IMR-90 (cell line): Measurements from ENCODE around the gene BMP8A. TPM values are rescaled to one million over a fixed set of nuclear protein-coding genes. Genes with fewer than 3 reads are reported as not detected.
"Not testable (repeated sequence)": the region's sequence is repeated elsewhere in the genome, so short reads cannot be mapped to it uniquely, and the experiment has no call there.

Experiments
- ATAC-seq: fragments of 200-7000 bp; cut with Tn5 transposase; 2 replicates; pipeline ENCODE4 v1.9.1; 2020; ENCODE audit warnings: low read depth, mild to moderate bottlenecking, moderate library complexity
- BruUV-seq: library from RNA; stranded (reverse); fragments of 400-500 nt; replicated peaks from 2 replicates; lab custom pipeline; 2021; lab: Mats Ljungman, UMichigan
- CTCF ChIA-PET: fragments of 300-600 bp; formaldehyde crosslinking; extraction: SDS; loops from one replicate; lab custom pipeline; 2021; ENCODE audit warnings: antibody characterized with exemption; lab: Yijun Ruan, JAX
- POLR2A ChIA-PET: fragments of 300-600 bp; sonication (Branson Sonifier 250); formaldehyde crosslinking; loops from one replicate; lab custom pipeline; 2022; ENCODE audit warnings: antibody characterized with exemption; ENCODE audit not compliant: unreplicated experiment; lab: Charles Lee
- DNase-seq: peaks from one replicate; pipeline ENCODE4 v3.0.0; 2013
- H2AFZ ChIP-seq: replicated peaks from 2 replicates; pipeline ENCODE3; 2013; ENCODE audit warnings: low read length, mild to moderate bottlenecking; ENCODE audit not compliant: poor library complexity
- H2AK5ac ChIP-seq: 2 replicates; pipeline ENCODE4 v1.6.1; 2013; ENCODE audit warnings: low read depth, low read length, inconsistent platforms
- H2AK9ac ChIP-seq: replicated peaks from 2 replicates; pipeline ENCODE3; 2013; ENCODE audit warnings: mild to moderate bottlenecking, low read depth, low read length, moderate library complexity; ENCODE audit not compliant: poor library complexity
- H2BK120ac ChIP-seq: 2 replicates; pipeline ENCODE4 v1.6.1; 2013; ENCODE audit warnings: low read depth, low read length, inconsistent platforms
- H2BK15ac ChIP-seq: 3 replicates; pipeline ENCODE4 v1.6.1; 2013; ENCODE audit warnings: low read depth, low read length, inconsistent platforms
- H2BK20ac ChIP-seq: 2 replicates; pipeline ENCODE4 v1.6.1; 2013; ENCODE audit warnings: low read depth, mild to moderate bottlenecking, inconsistent platforms, low read length, moderate library complexity
- H2BK5ac ChIP-seq: 2 replicates; pipeline ENCODE4 v1.6.1; 2013; ENCODE audit warnings: mild to moderate bottlenecking, low read depth, low read length, inconsistent platforms; ENCODE audit not compliant: poor library complexity, severe bottlenecking
- H3K14ac ChIP-seq: replicated peaks from 2 replicates; pipeline ENCODE4 v1.6.1; 2013; ENCODE audit warnings: low read depth, low read length, inconsistent platforms
- H3K18ac ChIP-seq: 2 replicates; pipeline ENCODE4 v1.6.1; 2013; ENCODE audit warnings: low read depth, low read length, control low read depth
- H3K23ac ChIP-seq: 2 replicates; pipeline ENCODE4 v1.6.1; 2013; ENCODE audit warnings: low read depth, low read length, inconsistent platforms
- H3K27ac ChIP-seq: 2 replicates; pipeline ENCODE4 v1.5.1; 2013; ENCODE audit warnings: mild to moderate bottlenecking, control low read depth, low read length; ENCODE audit not compliant: insufficient read depth
- H3K27me3 ChIP-seq: 2 replicates; pipeline ENCODE4 v1.6.1; 2013; ENCODE audit warnings: low read length; ENCODE audit not compliant: control insufficient read depth, insufficient read depth
- H3K36me3 ChIP-seq: 2 replicates; pipeline ENCODE4 v1.6.1; 2013; ENCODE audit warnings: low read length, mixed read lengths; ENCODE audit not compliant: control insufficient read depth, insufficient read depth
- H3K4ac ChIP-seq: 2 replicates; pipeline ENCODE4 v1.6.1; 2013; ENCODE audit warnings: low read depth, low read length, inconsistent platforms
- H3K4me1 ChIP-seq: 2 replicates; pipeline ENCODE4 v1.6.1; 2013; ENCODE audit warnings: low read length, mixed read lengths; ENCODE audit not compliant: control insufficient read depth, insufficient read depth
- H3K4me2 ChIP-seq: 2 replicates; pipeline ENCODE4 v1.6.1; 2013; ENCODE audit warnings: low read depth, mild to moderate bottlenecking, control low read depth, low read length, moderate library complexity
- H3K4me3 ChIP-seq: 2 replicates; pipeline ENCODE4 v1.5.1; 2013; ENCODE audit warnings: low read depth, mild to moderate bottlenecking, control low read depth, low read length, moderate library complexity; ENCODE audit not compliant: insufficient read depth
- H3K56ac ChIP-seq: 2 replicates; pipeline ENCODE4 v1.6.1; 2013; ENCODE audit warnings: low read length, inconsistent platforms; ENCODE audit not compliant: insufficient read depth; ENCODE audit errors: extremely low read depth
- H3K79me1 ChIP-seq, 2 experiments: 2 replicates each; pipeline ENCODE4 v1.6.1; 2013; ENCODE audit warnings: low read length in 2 of 2, inconsistent platforms in 1 of 2, low read depth in 1 of 2
- H3K9ac ChIP-seq: 2 replicates; pipeline ENCODE4 v1.6.1; 2013; ENCODE audit warnings: low read depth, low read length, control low read depth
- H3K9me1 ChIP-seq: 2 replicates; pipeline ENCODE4 v1.6.1; 2013; ENCODE audit warnings: low read length, inconsistent platforms; ENCODE audit not compliant: insufficient read depth
- H3K9me3 ChIP-seq: 2 replicates; pipeline ENCODE4 v1.6.1; 2013; ENCODE audit warnings: low read length; ENCODE audit not compliant: control insufficient read depth, insufficient read depth
- H4K20me1 ChIP-seq: 2 replicates; pipeline ENCODE4 v1.6.1; 2013; ENCODE audit warnings: low read length, inconsistent platforms; ENCODE audit not compliant: insufficient read depth
- H4K5ac ChIP-seq: 2 replicates; pipeline ENCODE4 v1.6.1; 2013; ENCODE audit warnings: mild to moderate bottlenecking, low read depth, low read length, control low read depth
- H4K8ac ChIP-seq, 2 experiments: 2 replicates each; pipeline ENCODE4 v1.6.1; 2013; ENCODE audit warnings: low read depth in 2 of 2, low read length in 2 of 2, control low read depth in 1 of 2, inconsistent platforms in 1 of 2
- H4K91ac ChIP-seq: 2 replicates; pipeline ENCODE4 v1.6.1; 2013; ENCODE audit warnings: low read depth, low read length, inconsistent platforms; ENCODE audit not compliant: insufficient read depth
- WGBS, 2 experiments: methylation state at CpG; one replicate each; pipeline versions ENCODE4 v1.1.5 to v1.1.7; 2013; ENCODE audit warnings: missing lambda C conversion rate in 2 of 2; ENCODE audit not compliant: insufficient read length in 1 of 2; ENCODE audit errors: extremely low coverage in 2 of 2; 5-methylcytosine and 5-hydroxymethylcytosine counted together
- dilution Hi-C: fragments of 300-500 bp; cut with HindIII; formaldehyde crosslinking; loops from one replicate; pipeline ENCODE4 v1.14.3; 2018; ENCODE audit warnings: low sequenced_read_pairs; ENCODE audit not compliant: unreplicated experiment
- in situ Hi-C: fragments of 300-500 bp; cut with MboI; formaldehyde crosslinking; loops from 3 replicates; pipeline ENCODE4 v1.14.3; 2019; ENCODE audit warnings: low sequenced_read_pairs, inconsistent platforms, mixed read lengths
- intact Hi-C: fragments of 100-400 bp; cut with micrococcal nuclease; formaldehyde crosslinking; loops from 2 replicates; pipeline ENCODE4 v1.10.0; 2022
- polyA plus RNA-seq, 3 experiments: library from polyadenylated mRNA; depleted of rRNA; stranded (reverse); fragments of >200 nt; gene quantifications; 2 replicates each; pipeline ENCODE4 v1.2.3, GENCODE V29; 2012; ENCODE audit warnings: low replicate concordance in 1 of 3
- total RNA-seq: library from RNA; depleted of rRNA; stranded (reverse); fragments of >200 nt; gene quantifications from 2 replicates; pipeline ENCODE4 v1.2.3, GENCODE V29; 2012

Gene BMP8A
- total and polyA plus RNA-seq, 2 of the 4 experiments (the other 2 are of a cell fraction) = not detected

- H4K8ac ChIP-seq, H3K9me3 ChIP-seq, H3K4me1 ChIP-seq, BruUV-seq, H3K27me3 ChIP-seq, H3K36me3 ChIP-seq, ATAC-seq, H3K14ac ChIP-seq, H4K5ac ChIP-seq, H4K91ac ChIP-seq, H3K4ac ChIP-seq, dilution Hi-C loops, H2BK120ac ChIP-seq, H2BK15ac ChIP-seq, intact Hi-C loops, H4K20me1 ChIP-seq, H2AFZ ChIP-seq, H3K18ac ChIP-seq, H2BK5ac ChIP-seq, H2AK9ac ChIP-seq, H2AK5ac ChIP-seq, H3K27ac ChIP-seq, in situ Hi-C loops, H2BK20ac ChIP-seq, H3K56ac ChIP-seq, H3K4me3 ChIP-seq, DNase-seq, H3K79me1 ChIP-seq, POLR2A ChIA-PET, H3K9ac ChIP-seq, H3K9me1 ChIP-seq, H3K23ac ChIP-seq, CTCF ChIA-PET, H3K4me2 ChIP-seq: not testable (repeated sequence)
- 93% methylated on average over 3 of the region's 20 CpGs; no CpG with 5 or more reads in 1 of the 2 experiments for WGBS, 2 experiments
Observed at GRCh38 chr1:39510570-39511186, 19.2 kb downstream of the BMP8A start.

DNA sequence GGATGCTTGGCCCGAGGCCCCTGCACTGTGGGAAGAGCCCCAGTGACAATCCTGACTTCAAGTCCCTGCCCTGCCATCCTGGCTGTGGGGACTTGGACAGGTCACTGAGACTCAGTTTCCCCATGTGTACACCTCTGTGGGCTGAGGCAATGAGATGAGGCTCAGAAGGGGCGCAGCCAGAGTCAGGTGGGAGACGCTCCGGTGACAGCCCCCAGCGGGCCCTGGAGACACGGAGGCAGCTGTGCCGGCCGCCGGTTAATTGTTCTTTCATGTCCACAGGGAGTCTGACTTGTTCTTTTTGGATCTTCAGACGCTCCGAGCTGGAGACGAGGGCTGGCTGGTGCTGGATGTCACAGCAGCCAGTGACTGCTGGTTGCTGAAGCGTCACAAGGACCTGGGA, 20.0 kb downstream of the BMP8A start:
- H3K27ac ChIP-seq, DNase-seq, H4K91ac ChIP-seq, H2BK20ac ChIP-seq, H3K23ac ChIP-seq, H4K5ac ChIP-seq, H2BK15ac ChIP-seq, POLR2A ChIA-PET, H3K56ac ChIP-seq, H2AFZ ChIP-seq, H3K9ac ChIP-seq, H3K36me3 ChIP-seq, H2BK120ac ChIP-seq, H3K79me1 ChIP-seq, H3K4me2 ChIP-seq, H3K18ac ChIP-seq, in situ Hi-C loops, ATAC-seq, H2AK5ac ChIP-seq, H4K20me1 ChIP-seq, BruUV-seq, H3K9me3 ChIP-seq, H3K4me1 ChIP-seq, H2BK5ac ChIP-seq, H4K8ac ChIP-seq, H3K4ac ChIP-seq, H2AK9ac ChIP-seq, H3K4me3 ChIP-seq, H3K27me3 ChIP-seq, dilution Hi-C loops, intact Hi-C loops, CTCF ChIA-PET, H3K9me1 ChIP-seq, H3K14ac ChIP-seq: not testable (repeated sequence)
- no CpG with 5 or more reads among the region's 13 CpGs for WGBS, 2 experiments
